ENCODE measurements around the gene PTPN9.
A peak's percentile ranks its signal among the peaks of the same experiment; 100 is the strongest.
"Not testable (repeated sequence)": the region's sequence is repeated elsewhere in the genome, so short reads cannot be mapped to it uniquely, and the experiment has no call there.

PTPN9 gene

DNA sequence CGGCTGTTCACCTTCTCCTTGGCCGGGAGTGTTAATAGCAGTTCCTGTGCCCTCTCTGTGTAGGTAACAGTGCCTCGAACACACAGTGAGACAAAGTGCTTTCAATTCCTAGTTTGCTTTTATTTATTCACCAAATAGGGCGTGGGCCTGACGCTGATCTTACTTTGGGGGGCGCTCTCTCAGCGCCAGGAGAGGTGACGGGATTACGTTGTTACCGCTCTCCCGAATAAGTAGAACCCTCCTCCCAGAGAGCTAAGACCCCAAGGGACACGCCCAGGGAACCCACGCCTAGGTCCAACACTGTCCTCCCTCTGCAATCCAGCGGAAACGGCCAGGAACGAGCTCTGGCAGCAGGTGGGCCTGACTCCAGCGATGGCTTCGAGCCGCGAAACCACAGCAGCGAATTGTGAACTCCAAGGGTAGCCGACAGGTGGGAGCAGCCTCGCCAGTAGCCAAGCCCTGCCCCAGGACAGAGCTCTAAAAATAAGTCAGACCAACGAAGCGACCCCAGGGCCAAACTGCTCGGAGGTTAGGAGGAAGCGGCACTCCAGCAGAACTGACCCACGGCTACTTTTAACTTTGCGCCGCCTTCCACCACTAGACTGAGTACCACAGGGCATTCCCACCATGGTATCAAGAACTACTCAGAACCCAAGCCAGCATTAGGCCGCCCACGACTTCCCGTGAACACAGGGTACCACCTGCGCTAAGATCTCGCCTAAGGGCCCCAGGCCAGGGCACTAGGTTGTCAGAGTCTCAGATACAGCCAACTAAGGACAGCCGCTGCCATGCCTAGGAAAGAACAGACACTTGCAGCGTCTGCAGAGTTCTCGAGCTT lies 126.0 kb downstream of the PTPN9 start:
- no peak for DNase-seq (ENCODE audit: low spot score)

DNA sequence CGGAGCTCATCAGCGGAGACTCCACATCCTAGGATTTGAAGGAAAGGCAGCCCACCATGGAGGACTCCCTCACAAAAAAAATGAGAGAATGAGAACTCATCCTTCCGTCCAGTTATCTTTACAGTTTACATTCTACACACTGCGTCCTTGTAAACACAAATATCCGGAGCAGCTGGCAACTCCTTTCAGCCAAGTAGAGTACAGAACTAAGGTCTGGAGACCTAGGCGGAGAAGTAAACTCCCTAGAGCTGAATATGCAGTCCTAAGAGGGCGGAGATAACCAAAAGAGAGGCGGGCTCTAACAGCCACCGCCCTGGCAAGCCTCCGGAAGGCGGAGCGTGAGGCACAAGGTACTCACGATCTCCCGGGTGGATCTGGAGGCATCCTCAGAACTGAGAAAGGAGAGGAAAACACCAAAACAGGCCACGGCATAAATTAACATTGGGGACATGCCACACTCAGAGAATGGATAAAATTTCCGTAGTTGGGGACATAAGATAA lies 126.7 kb downstream of the PTPN9 start:
- peak; percentile 45 for DNase-seq (ENCODE audit: low spot score)

DNA sequence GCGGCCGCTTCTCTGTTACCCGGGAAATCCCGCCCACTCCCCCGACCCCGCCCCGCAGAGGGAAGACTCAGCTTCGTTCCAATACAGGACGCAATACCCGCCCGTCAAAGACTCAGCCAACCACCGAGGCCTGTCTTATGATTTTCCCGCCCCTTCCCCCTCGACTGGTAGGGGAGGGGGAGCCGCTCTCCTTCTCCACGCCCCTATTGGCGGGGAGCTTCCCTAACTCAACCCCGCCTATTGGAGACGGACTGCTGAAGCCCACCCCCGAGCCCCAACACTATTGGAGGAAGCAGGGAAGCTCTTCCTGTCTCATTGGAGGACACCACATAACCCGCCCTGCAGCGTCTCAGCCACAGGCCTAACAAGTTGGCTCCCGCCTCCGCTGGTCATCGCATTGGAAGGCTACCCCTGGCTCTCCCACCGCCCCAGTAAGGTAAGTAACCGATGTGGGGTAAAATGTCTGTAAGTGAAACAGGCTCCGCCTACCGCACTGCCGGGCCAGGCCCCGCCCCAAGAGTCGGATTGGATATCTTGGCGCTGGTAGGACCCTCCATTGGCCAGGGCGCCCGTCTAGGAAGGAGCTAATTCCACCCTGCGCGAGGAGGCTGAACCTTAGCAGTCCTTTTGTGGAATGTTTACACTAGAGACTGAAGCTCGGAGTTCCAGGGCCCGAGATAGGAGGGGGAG lies 127.3 kb downstream of the PTPN9 start, which contains the start of gene SIN3A:
Gene SIN3A (minus strand): TSS at position 17 of the 690 bp plus-strand sequence. CDS start 21,315 bp downstream, outside the sequence.
- peak; percentile 83 for DNase-seq (ENCODE audit: low spot score)

DNA sequence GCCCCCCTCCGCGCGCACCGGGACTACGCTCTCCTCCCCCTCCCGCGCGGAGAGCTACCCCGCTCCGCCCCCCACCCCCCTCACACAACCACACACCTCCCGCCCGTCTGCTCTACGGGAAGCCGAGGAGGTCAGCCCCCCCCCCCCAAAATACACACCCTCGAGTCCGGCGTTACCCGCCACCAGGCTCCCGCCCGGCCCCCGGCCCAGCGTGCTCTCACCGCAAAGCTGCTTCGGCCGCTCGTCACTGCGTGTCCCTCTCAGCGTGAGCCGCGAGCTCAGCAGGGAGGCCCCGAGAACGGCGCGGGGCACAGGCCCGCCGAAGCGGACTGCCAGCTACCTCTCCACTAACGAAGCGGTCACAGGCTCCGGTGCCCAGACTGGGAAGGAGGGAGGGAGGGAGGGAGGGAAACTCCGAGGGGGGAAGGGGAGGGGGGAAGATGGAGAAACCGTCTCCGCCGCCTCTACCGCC lies 127.9 kb downstream of the PTPN9 start:
- no peak for DNase-seq (ENCODE audit: low spot score)

DNA sequence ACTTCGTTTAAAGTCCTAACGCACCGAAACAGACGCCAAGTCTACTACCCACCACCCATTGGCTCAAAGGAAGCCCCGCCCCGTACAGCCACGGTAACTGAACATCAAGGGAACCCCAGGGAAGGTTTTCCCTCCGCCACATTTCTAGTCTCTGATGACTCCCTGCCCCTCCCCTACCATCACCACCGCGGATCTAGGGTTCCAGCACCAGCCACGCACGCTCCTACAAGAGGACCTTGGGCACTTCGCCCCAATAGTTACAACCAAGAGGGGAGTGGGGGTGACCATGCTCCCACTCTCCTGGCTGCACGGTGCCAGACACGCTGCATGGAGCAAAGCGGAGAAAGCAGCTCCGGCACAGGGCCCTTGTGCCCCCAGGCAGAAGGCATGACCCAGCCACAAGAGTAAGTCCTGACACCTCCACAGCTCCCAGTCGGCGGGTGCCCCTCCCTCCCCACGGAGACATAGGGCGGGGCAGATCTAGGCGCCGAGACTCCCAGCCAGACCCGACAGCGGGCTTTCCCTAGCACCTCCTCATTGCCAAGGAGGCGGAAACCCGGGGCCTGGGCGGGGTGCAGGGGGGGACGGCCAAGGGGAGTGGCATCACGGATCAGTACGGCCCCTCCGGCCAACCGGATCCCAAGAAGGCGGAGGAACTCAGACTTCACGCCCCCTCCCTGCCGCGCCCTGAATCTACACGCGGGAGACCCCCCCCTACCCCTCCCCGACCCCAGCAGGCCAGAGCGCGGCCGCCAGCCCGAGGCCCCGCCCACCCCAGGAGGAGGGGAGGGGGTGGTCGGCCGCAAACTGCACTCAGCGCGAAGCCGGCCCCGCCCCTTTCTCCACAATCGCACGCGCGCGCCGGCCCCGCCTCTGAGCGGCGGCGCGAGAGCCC lies 128.6 kb downstream of the PTPN9 start:
- DNase-seq (ENCODE audit: low spot score) = peak; percentile 52

DNA sequence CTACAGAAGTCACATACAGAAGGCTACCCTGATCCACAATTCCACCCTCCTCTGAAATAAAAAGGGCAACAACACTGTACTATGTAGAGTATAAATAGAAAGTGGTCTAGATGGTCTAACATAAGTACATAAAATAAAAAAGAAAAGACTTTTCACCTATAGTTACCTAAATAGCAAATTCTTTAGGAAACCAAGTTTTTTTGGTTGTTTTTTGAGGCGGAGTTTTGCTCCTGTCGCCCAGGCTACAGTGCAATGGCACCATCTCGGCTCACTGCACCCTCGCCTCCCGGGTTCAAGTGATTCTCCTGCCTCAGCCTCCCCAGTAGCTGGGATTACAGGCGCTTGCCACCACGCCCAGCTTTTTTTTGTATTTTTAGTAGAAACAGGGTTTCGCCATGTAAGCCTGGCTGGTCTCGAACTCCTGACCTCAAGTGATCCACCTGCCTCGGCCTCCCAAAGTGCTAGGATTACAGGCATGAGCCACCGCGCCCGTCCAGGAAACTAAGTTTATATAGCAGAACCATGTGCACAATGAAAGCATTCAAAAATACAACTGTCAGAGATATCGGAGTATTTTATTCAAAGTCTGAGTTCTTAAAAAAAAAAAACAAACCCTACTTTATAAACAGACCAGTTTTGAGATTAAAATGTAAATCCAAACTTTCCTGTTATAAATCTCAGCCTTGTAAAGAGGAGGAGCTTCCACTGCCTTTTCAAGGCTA lies 129.4 kb downstream of the PTPN9 start:
- no peak for DNase-seq (ENCODE audit: low spot score)

DNA sequence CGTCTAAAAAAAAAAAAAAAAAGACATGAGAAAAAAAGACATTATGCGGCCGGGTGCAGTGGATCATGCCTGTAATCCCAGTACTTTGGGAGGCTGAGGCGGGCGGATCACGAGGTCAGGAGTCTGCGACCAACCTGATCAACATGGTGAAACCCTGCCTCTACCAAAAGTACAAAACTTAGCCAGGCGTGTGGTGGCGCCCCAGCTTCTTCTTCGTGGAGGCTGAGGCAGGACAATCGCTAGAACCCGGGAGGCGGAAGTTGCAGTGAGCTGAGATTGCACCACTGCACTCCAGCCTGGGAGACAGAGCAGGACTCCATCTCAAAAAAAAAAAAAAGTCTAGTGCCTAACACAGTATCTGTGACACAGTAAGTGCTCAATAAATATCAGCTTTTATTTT lies 130.9 kb downstream of the PTPN9 start:
- not testable (repeated sequence) for DNase-seq (ENCODE audit: low spot score)

DNA sequence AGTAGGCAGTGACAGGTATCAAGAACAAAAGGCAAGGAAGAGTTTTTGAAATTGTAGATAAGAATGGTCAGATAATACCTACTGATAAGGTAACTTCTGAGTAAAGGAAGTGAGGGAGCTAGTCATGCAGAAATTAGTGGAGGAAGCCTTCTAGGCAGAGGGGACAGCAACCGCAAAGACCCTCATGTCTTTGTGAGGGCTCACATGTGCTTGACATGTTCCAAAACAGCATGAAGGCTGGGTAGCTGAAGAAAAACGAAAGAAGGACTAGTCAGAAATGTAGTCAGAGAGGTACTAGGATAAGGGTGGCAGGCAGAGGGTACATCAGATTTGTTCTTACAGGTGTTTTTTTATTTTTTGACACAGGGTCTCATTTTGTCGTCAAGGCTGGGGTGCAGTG lies 133.0 kb downstream of the PTPN9 start:
- no peak for DNase-seq (ENCODE audit: low spot score)

DNA sequence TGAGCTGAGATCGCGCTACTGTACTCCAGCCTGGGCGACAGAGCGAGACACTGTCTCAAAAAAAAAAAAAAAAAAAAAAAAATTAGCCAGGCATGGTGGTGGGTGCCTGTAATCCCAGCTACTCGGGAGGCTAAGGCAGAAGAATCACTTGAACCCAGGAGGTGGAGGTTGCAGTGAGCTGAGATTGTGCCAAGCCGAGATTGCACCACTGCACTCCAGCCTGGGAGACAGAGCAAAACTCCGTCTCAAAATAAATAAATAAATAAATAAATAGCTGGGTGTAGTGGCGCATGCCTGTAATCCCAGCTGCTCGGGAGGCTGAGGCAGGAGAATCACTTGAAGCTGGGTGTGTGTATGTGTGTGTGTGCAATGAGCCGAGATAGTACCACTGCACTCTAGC lies 133.8 kb downstream of the PTPN9 start:
- not testable (repeated sequence) for DNase-seq (ENCODE audit: low spot score)

DNA sequence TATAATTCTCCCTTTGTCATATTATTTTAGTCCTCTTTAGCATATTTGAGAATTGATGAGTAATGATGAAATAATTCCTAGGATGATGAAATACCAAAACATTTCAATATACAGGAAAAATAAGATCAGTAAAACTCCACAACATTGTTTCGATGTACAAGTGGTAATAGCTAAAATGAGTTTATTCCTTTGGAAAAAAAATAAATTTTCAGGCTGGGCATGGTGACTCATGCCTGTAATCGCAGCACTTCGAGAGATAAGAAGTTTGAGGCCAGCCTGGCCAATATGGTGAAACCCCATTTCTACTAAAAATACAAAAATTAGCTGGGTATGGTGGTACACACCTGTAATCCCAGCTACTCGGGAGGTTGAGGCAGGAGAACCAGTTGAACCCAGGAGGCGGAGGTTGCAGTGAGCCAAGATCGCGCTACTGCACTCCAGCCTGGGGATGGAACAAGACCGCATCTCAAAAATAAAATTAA lies 135.1 kb downstream of the PTPN9 start:
- DNase-seq (ENCODE audit: low spot score) = not testable (repeated sequence)

DNA sequence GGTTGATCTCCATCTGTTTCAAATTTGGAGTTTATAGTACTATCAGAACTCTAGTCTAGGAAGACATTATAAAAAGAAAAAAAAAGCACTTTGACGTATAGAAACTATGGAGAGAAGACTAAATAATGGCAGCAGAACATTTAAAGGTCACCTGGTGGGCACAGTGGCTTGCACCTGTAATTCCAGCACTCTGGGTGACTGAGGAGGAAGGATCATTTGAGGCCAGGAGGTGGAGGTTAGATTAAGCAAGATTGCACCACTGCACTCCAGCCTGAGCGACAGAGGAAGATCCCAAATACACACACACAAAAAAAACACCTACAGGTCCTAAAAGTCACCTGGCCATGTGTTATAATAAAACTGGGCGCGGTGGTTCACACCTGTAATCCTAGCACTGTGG lies 141.4 kb downstream of the PTPN9 start:
- DNase-seq (ENCODE audit: low spot score) = no peak

DNA sequence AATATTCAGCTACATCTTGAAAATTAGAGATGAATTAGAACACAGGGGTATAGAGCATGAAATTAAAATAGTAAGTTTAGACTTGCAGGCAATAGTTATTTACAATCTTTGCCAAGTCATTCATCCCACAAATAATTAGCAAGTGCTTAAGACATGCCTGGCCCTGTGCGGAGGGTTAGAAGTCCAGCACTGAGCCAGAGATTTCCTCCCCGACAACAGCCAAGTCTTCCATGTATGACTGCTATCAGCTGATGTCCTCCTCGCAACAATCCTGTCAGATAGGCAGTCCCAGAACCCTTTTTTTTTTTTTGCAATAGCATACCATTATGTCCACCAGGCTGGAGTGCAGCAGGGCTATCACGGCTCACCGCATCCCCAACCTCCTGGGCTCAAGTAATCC lies 142.2 kb downstream of the PTPN9 start:
- no peak for DNase-seq (ENCODE audit: low spot score)

DNA sequence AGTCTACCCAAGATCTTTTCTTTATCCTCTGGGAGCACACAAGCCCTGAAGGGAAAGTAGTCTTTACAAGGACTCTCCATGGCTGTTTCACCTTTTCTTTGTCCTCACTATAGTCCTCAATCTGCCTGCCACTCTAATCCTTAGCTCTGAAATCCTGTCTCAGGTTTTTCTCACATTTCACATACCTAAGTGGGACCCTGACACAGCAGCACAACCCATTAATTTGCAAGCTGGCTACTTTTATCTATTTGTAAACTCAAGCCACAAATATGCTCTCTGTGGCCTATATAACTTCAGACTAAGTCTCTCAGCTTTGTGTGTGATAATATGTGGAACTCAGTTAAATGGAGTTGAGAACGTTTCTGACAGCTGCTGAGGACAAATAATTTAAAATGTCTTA lies 147.4 kb downstream of the PTPN9 start:
- no peak for DNase-seq (ENCODE audit: low spot score)

DNA sequence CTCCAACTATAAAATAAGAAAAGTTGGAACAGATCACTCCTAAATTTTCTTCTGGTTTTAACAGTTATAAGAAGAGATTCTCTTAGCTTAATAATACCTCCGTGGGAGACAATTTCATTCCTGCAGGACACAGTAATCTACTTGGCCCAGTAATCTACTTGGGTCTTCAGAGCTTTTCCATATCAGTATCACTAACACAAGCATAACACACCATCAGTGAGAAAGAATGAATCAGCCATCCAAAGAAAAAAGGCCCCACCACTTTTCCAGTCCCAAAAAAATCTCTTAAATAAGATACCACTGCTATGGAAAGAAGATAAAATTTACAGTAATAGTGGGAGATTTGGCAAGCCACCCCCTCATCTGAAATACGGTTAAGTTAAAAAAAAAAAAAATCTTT lies 147.8 kb downstream of the PTPN9 start:
- DNase-seq (ENCODE audit: low spot score) = no peak

DNA sequence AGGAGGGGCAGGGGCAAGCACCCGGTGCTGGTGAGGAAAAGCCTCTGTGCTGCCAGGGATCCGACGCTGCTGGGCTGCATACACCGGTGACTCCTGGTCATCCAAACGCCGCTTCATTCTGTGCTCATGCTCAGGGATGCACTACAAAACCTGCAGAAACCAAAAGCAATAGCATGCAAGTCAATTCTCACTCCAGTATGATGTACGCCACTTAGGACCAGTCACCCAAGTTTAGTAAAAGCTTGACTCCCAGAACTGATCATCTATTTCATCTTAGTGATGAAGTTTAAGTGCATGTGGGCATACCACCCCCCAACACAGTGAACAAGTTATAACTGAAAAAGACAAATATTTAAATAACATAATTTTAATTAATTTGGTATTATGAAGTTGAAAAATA lies 148.9 kb downstream of the PTPN9 start:
- DNase-seq (ENCODE audit: low spot score) = no peak

DNA sequence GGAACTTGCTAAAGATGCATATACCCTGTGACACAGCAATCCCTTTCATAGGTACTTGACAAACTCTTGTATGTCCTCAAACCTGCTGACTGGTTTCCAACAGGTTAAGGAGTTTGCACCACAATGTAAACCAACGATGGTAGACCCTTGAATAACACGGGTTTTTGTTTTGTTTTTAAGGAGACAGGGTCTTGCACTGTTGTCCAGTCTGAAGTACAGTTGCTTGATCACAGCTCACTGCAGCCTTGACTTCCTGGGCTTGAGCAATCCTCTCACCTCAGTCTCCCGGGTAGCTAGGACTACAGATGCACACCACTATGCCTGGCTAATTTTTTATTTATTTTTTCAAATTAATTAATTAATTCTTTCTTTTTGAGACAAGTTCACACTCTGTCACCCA lies 151.0 kb downstream of the PTPN9 start:
- DNase-seq (ENCODE audit: low spot score) = no peak

DNA sequence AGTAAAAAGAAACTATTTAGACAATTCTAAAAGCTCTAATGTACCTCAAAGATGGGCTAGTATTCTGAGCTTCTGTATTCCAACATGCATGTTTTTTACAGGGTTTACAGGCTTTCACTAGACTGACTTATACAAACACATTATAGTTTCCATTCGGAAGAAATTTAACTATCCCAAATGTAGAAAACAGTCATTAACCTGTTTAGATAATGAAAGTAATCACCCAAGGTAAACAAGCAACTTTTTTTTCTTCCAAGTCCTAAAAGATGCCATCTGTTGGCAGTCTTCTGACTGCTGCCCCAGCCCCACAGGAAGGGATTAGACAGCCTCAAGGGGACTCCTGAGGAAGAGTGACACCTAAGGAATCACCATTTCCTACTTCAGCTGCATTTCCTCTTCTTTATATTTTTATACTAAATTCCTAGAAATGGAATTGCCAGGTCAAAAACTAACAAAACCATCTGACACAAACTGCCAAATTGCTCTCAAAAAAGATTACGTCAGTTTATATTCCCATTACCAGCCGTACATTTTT lies 153.1 kb downstream of the PTPN9 start:
- DNase-seq (ENCODE audit: low spot score) = no peak

DNA sequence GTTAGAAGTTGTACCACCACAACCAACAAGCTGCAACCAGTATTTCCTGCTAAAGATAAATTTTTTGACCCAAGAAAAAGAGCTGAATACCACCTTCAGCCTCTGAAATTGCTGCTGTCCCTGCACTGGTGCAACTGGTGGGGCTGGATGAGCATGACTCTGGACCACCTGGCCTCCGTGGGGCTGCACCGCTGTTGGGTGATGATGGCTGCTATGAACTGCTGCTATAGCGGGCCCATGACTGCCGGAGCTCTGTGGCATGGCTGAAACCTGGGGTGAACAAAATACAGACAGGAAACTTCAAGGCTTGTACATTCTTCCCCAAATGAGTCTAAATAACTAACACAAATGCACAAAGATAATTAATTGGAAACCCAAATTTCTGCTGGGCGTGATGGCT lies 156.6 kb downstream of the PTPN9 start:
- no peak for DNase-seq (ENCODE audit: low spot score)

DNA sequence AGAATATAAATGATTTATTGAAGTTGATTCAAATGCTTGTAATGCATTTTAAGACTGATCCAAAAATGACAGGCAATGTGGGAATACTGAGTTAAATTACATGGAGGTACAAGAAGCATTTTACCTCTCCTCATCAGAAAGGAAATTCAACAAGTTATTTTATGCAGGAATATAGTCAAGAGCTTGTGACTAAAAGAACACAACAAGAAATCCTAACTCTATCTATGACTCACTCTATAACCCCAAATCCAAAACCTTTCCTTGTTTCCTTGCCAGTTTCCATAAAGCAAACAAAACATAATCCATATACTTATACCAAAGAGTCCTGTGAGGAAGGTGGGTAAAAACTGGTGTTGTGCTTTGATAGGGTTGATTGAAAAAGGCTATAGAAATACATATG lies 158.4 kb downstream of the PTPN9 start:
- DNase-seq (ENCODE audit: low spot score) = no peak

DNA sequence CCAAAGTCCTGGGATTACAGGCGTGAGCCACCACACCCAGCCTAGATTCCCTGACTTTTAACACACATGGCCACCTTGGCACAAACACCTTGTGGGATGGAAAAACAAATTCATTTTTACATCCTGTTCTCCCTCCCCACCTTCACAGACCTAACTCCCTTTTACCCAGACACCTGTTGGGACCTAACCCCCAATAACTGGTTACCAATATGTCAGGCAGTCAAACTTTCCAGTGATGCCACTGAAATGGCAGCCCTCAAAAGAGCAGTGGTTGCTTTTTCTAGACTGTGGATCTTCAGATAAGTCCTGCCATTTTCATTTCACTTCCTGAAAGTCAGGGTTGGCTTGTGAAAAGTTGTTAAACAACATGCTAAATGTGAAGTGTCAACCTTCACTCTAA lies 162.5 kb downstream of the PTPN9 start:
- DNase-seq (ENCODE audit: low spot score) = no peak
